ENCODE measurements around the gene USP10.

USP10 gene

GRCh38 chr16:84778720-84779119, 78.9 kb downstream of the USP10 start:
- DNase-seq, result no peak

- DNase-seq, result no peak
Observed at GRCh38 chr16:84780063-84780462, 80.3 kb downstream of the USP10 start.

- no peak for DNase-seq
Observed at GRCh38 chr16:84780544-84781376, 81.0 kb downstream of the USP10 start.

- DNase-seq, result no peak
Observed at GRCh38 chr16:84782846-84783245, 83.0 kb downstream of the USP10 start.

- DNase-seq, result no peak
Observed at GRCh38 chr16:84785843-84786581, 86.2 kb downstream of the USP10 start.

GRCh38 chr16:84786605-84787262, 86.9 kb downstream of the USP10 start:
- DNase-seq, result no peak

GRCh38 chr16:84787263-84787622, 87.4 kb downstream of the USP10 start:
- no peak for DNase-seq

GRCh38 chr16:84788920-84789391, 89.2 kb downstream of the USP10 start:
- DNase-seq, result no peak

- DNase-seq, result no peak
Observed at GRCh38 chr16:84789431-84789830, 89.6 kb downstream of the USP10 start.

GRCh38 chr16:84790301-84790700, 90.5 kb downstream of the USP10 start:
- no peak for DNase-seq

- DNase-seq, result no peak
Observed at GRCh38 chr16:84791088-84791487, 91.3 kb downstream of the USP10 start.

GRCh38 chr16:84791501-84791900, 91.7 kb downstream of the USP10 start:
- DNase-seq, result no peak

GRCh38 chr16:84794186-84794585, 94.4 kb downstream of the USP10 start:
- DNase-seq, result no peak

GRCh38 chr16:84794626-84795025, 94.8 kb downstream of the USP10 start:
- DNase-seq, result no peak

GRCh38 chr16:84795329-84796053, 95.7 kb downstream of the USP10 start:
- no peak for DNase-seq

GRCh38 chr16:84800158-84800978, 100.6 kb downstream of the USP10 start:
- DNase-seq, result no peak

GRCh38 chr16:84803146-84803545, 103.3 kb downstream of the USP10 start:
- no peak for DNase-seq

- no peak for DNase-seq
Observed at GRCh38 chr16:84804326-84804725, 104.5 kb downstream of the USP10 start.

GRCh38 chr16:84806256-84806889, 106.6 kb downstream of the USP10 start:
- DNase-seq, result peak; percentile 55 to 68

- no peak for DNase-seq
Observed at GRCh38 chr16:84806890-84807258, 107.1 kb downstream of the USP10 start.

- DNase-seq, result no peak
Observed at GRCh38 chr16:84807776-84808175, 108.0 kb downstream of the USP10 start.

GRCh38 chr16:84808826-84809225, 109.0 kb downstream of the USP10 start:
- no peak for DNase-seq
